T-helper 17 cell (primary cell): ENCODE measurements around the gene SNCAIP. TPM values are rescaled to one million over a fixed set of nuclear protein-coding genes. Genes with fewer than 3 reads are reported as not detected.

ENCODE experiments used
- ATAC-seq: fragments of 150-1000 bp; cut with Tn5 transposase; 2 replicates; pipeline ENCODE4 v1.10.0; 2021; ENCODE audit warnings: mild to moderate bottlenecking, moderate library complexity
- DNase-seq, 3 donors: peaks; one replicate each; pipeline versions ENCODE4 v3.0.0 to v3.0.0-alpha.2; 2020 to 2021
- H3K9me3 ChIP-seq: one replicate; pipeline ENCODE4 v1.7.0; 2013; ENCODE audit warnings: low read length, mild to moderate bottlenecking; ENCODE audit not compliant: control insufficient read depth, poor library complexity, severe bottlenecking
- H3K27ac Mint-ChIP-seq: one replicate; pipeline ENCODE4 v1.8.0; 2022; ENCODE audit warnings: mild to moderate bottlenecking, moderate library complexity, mixed read lengths
- H3K27me3 Mint-ChIP-seq: one replicate; pipeline ENCODE4 v1.8.0; 2022; ENCODE audit warnings: mixed read lengths
- H3K36me3 Mint-ChIP-seq: one replicate; pipeline ENCODE4 v1.8.0; 2022; ENCODE audit warnings: low read depth, mixed read lengths
- H3K4me1 Mint-ChIP-seq: one replicate; pipeline ENCODE4 v1.8.0; 2022; ENCODE audit warnings: mild to moderate bottlenecking, mixed read lengths
- H3K4me3 Mint-ChIP-seq: one replicate; pipeline ENCODE4 v1.8.0; 2022; ENCODE audit warnings: mild to moderate bottlenecking, moderate library complexity, mixed read lengths
- total RNA-seq, 4 donors: library from RNA in 2 of 4; stranded (reverse) in 2 of 4; gene quantifications; one replicate each; pipeline ENCODE4 v1.2.3 and lab custom pipeline; 2022 to 2026

Gene SNCAIP
- total RNA-seq, 2 donors from 2014 or later, result not detected

DNA sequence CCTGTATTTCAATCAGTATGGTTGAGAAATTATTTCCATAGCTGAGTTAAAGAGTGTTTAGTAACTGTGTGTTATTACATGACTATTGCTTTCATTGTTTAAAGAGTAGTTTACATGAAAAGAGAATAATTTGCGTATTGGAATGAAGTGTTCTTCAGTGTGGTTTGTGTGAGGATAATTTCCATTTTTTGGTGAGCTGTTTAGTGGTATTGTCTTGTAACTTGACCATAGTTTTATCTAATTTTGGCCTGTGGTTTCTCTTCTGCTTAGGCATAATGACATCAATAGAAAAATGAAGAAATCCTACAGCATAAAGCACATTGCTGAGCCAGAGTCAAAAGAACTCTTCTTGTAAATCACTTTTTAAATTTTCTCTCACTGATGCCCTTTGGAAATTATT lies 151.2 kb downstream of the SNCAIP start:
- H3K27ac Mint-ChIP-seq, result no peak overlapping the region
- H3K27me3 Mint-ChIP-seq, result peaks cover 13% of the 10 kb centered on the region
- DNase-seq (no peak), ATAC-seq (no peak)
- H3K9me3 ChIP-seq, result no peaks in the 10 kb centered on the region
- H3K36me3 Mint-ChIP-seq, result no peaks in the 10 kb centered on the region
- no peak overlapping the region for H3K4me3 Mint-ChIP-seq
- H3K4me1 Mint-ChIP-seq, result peaks cover 5% of the 10 kb centered on the region

DNA sequence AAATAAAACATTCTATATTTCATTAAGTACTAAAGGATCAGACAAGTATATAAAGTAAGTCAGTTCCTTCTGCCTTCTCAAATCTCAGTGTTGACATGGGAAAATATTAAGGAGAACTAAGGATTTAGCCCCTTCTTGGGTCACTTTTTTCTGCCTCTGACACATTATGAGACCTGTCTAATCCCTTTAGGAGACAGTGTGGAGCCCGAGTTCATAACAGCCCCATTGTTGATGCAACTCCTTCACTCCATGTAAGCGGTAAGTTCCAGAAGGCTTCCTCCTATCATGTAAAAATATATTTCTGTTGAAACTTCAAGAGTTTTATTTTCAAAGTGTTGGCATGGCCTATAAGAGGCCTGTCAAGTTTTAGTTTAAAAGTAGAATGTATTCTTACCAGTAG lies 152.2 kb downstream of the SNCAIP start:
- Mint-ChIP-seq H3K4me1 (peaks cover 5% of the 10 kb centered on the region), H3K27ac (no peak overlapping the region), H3K4me3 (no peak overlapping the region), H3K36me3 (no peaks in the 10 kb centered on the region), H3K27me3 (peaks cover 13% of the 10 kb centered on the region)
- no peaks in the 10 kb centered on the region for H3K9me3 ChIP-seq
- DNase-seq (no peak), ATAC-seq (no peak)

DNA sequence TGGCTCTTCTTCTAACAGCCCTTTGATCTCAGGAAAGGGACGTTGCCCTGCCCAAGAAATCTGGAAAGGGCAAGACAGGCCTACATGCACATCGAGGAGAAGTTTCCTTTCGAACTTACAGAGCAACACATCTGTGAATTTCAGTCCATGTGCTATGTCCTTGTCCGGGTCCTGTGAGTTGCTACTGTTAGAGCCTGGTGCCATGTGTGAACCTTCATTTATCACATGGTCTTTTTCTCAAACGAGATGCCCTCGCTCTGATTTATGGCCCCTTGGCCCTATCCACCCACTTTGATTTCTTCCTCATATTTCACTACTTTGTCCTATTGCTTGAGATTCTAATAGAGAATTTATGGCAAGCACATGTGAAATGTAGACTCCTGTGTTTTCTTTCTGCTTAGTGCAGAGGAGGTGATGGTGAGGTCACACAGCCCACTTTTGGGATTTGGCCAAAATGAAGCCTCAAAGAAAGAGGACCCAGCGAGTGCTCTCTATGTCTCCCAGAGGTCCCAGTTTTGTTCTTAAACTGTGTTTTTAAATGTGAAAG lies 153.1 kb downstream of the SNCAIP start:
- Mint-ChIP-seq H3K4me3 (no peak overlapping the region), H3K4me1 (peaks cover 5% of the 10 kb centered on the region), H3K27ac (no peak overlapping the region), H3K36me3 (no peaks in the 10 kb centered on the region), H3K27me3 (peaks cover 19% of the 10 kb centered on the region)
- no peak for ATAC-seq
- no peak for DNase-seq
- H3K9me3 ChIP-seq, result no peaks in the 10 kb centered on the region

DNA sequence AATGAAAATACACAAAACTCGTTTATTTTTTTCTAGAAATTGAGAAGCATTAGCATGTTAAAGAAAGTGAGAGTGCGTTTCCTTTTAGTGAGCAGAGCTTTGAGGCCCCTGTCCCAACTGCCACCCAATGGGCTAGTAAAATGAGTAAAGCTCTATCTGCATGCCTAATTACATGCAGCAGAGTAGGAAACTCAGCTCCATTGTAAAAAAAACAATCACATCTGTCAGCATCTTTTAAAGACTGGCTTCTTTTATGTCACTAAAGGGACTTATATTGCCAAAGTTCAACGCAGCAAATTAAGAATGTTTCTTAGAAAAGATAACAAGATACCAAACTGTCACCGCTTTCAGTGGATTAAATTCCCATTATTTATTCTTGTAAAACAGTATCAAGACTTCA lies 154.0 kb downstream of the SNCAIP start:
- no peak for ATAC-seq
- Mint-ChIP-seq H3K27ac (no peak overlapping the region), H3K4me3 (no peak overlapping the region), H3K4me1 (peaks cover 5% of the 10 kb centered on the region), H3K36me3 (no peaks in the 10 kb centered on the region), H3K27me3 (peaks cover 22% of the 10 kb centered on the region)
- DNase-seq, result no peak
- no peaks in the 10 kb centered on the region for H3K9me3 ChIP-seq

DNA sequence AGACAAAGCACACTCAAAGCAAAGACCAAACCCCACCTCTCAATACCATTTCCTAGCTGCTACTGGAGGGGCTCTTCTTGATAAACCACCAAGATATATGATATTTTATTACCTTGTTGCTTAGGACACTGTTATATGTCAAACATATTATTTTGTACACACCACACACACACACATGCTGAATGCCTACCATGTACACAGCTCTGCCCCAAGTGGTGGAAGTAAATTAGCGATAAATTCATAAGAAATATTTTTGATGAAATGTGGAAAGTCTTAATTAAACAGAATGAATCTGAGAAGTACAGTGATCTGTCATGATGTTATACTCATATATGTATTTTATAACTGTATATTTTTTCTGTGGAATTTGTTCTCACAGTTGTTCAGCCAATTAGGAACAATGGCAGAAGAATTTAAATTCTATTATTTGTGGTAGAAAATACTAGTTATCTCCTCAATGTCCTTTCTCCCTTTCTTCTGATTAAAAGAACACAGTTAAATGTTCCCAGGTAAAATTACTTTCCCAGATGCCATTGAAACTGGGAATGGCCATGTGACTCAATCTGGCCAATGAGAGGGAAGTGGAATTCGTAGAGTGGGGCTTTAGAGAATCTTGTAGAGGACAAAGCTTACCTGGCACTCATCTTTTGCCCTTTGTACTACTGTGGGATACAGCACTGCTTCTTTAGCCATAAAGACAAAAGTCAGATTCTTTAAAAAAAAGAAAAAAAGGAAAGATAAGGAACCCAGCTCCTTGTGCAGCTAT lies 156.5 kb downstream of the SNCAIP start:
- H3K36me3 Mint-ChIP-seq, result no peaks in the 10 kb centered on the region
- H3K9me3 ChIP-seq, result no peaks in the 10 kb centered on the region
- DNase-seq (no peak), ATAC-seq (no peak)
- H3K27ac Mint-ChIP-seq, result no peak overlapping the region
- H3K4me1 Mint-ChIP-seq, result peaks cover 2% of the 10 kb centered on the region
- H3K27me3 Mint-ChIP-seq, result peaks cover 24% of the 10 kb centered on the region
- H3K4me3 Mint-ChIP-seq, result no peak overlapping the region

DNA sequence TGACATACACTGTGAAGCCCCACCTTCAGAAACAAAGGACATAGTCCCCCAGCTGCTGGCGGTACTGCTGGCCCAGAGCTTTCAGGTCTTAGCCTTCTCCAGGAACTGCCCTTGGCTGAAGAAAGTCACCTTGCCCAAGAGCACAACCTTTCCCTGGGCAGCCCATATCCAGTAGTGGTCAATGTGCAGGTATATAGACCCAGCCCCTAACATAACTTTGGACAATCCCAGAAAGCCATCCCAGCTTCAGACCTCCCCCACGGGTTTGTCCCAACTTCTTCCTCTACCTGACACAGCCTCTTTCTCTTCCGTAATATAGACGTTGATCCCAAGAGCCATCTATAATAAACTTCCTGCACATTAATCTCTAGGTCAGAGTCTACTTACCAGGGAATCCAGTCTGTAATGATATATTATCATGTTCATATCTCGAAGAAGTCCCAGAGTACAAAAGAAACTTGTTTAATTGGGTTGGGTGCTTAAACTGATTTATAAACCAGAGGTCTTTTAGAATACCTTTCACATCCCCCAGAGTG lies 157.4 kb downstream of the SNCAIP start:
- H3K27me3 Mint-ChIP-seq, result peaks cover 24% of the 10 kb centered on the region
- DNase-seq (no peak), ATAC-seq (no peak)
- no peaks in the 10 kb centered on the region for H3K36me3 Mint-ChIP-seq
- peaks cover 2% of the 10 kb centered on the region for H3K4me1 Mint-ChIP-seq
- H3K9me3 ChIP-seq, result no peaks in the 10 kb centered on the region
- H3K27ac Mint-ChIP-seq, result no peak overlapping the region
- H3K4me3 Mint-ChIP-seq, result no peak overlapping the region

DNA sequence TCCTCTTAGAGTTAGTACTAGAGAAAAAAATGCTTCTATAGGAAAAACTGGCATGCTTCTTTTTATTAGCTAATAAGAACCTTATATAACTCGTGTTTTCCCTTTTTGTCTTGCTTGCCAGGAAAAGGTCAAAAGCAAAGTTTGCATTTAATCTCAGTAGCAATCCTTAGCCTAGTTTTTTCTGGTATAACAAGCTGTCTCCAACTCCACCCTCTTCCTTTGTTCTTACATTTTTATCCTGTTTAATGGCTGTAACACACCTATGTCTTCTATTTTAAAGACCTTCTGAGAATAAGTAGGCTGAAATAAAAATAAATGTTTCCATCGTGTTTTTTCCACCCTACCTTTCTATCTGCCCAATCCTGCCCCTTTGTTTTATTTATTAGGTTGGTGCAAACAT lies 158.3 kb downstream of the SNCAIP start:
- DNase-seq (no peak), ATAC-seq (no peak)
- Mint-ChIP-seq H3K27ac (no peak overlapping the region), H3K36me3 (no peaks in the 10 kb centered on the region), H3K27me3 (peaks cover 24% of the 10 kb centered on the region), H3K4me1 (peaks cover 2% of the 10 kb centered on the region), H3K4me3 (no peak overlapping the region)
- H3K9me3 ChIP-seq, result no peaks in the 10 kb centered on the region

DNA sequence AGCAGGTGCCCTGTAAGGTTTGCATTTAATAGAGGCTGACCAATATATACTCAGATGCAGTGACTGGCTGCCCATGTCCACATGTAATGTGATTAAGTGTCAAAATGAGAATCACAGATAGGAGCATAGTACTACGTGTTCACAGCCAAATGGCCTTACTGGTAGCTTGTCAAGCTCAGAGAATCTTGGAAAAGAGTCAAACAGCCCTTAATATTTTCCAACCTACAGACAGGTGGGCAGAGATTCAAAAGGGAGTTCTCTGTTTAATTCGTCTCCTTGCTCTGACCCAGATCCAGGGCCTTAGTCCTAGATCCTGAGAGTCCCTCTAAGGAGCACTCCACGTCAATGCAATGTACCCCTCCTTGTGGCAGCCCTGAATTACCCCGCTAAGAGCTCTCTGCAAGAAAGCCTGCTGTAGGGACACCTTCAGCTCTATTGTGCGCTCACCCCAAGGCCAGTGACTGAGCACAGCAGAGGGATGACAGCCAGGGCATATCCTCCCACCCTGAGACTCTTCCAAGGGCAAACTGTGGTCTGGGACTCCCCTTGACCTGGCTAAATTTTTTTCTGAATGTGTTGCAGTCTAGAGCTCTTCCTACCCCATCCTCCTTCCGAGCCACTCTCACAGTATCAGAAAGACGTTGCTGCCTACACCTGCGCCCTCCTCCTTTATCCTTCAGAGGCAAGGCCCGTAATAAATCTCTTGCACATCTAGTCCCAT lies 159.2 kb downstream of the SNCAIP start:
- no peak for DNase-seq
- ATAC-seq, result no peak
- H3K9me3 ChIP-seq, result no peaks in the 10 kb centered on the region
- Mint-ChIP-seq H3K27ac (no peak overlapping the region), H3K4me1 (peaks cover 2% of the 10 kb centered on the region), H3K36me3 (no peaks in the 10 kb centered on the region), H3K27me3 (peaks cover 24% of the 10 kb centered on the region), H3K4me3 (no peak overlapping the region)

DNA sequence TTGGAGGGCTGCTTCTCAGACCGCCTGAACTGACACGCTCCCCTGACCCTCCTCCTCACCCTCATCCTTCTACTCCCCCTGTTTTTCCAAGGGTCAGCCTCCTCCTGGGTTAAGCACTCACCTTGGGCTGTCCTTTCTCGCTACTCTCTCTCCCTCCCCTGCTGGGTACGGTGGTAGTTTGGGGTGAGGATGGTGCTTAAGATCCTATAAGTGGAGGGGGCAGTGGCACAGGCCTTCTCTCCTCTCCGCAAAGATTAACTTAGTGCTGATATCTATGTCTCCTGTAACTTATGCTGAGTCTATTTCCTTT lies 159.7 kb downstream of the SNCAIP start:
- H3K9me3 ChIP-seq, result no peaks in the 10 kb centered on the region
- peaks cover 22% of the 10 kb centered on the region for H3K27me3 Mint-ChIP-seq
- no peak for DNase-seq
- no peak for ATAC-seq
- H3K27ac Mint-ChIP-seq, result no peak overlapping the region
- peaks cover 2% of the 10 kb centered on the region for H3K4me1 Mint-ChIP-seq
- no peak overlapping the region for H3K4me3 Mint-ChIP-seq
- no peaks in the 10 kb centered on the region for H3K36me3 Mint-ChIP-seq

DNA sequence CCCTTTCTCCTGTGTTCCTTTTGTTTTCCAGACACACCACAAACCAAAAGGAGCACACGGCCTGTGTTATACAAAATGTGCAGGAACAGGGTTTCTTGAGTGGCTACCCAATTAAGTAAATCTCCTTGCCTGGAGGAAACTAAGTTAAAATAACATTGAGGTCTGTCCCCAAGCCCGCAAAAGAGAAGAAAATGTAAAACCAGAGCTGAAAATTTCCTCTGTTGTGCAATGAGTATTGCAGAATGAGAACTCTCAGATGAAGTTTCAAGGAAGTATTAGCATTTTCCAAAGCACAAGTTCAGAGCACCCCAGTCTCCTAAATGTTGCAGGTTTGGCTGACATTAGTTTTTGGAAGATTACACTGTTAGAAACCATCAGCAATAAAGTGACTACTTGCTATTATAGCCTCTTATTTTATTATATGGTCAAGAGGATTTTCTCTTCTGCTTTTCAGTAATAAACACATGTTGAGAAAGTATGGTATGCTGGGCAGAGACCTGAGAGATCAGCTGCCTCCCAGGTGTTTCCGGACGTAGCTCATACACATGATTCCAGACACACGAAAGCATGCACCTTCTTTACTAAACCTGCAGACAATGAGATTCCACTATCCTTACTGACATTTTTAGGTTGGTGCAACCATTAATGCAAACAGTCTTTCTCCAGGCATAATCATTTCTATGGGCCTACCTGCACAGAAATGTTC lies 161.3 kb downstream of the SNCAIP start:
- Mint-ChIP-seq H3K27me3 (peaks cover 17% of the 10 kb centered on the region), H3K36me3 (no peaks in the 10 kb centered on the region), H3K4me3 (no peak overlapping the region), H3K27ac (no peak overlapping the region), H3K4me1 (no peaks in the 10 kb centered on the region)
- no peak for DNase-seq
- ATAC-seq, result no peak
- no peaks in the 10 kb centered on the region for H3K9me3 ChIP-seq

DNA sequence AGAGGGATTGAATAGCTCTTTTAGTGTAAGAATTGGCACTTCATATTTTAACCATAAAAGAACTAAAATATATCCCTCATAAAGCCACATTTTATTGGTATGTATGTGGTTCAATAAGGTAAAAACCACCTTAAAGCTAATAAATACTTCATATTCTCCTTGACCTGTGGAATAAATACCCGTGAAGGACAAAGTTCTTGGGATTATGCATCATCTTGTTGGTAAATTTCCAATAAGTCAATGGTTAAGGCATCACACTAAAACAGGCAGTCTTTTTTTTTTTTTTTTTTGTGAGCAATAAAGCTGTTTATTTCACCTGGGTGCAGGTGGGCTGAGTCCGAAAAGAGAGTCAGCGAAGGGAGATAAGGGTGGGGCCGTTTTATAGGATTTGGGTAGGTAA lies 161.9 kb downstream of the SNCAIP start:
- ATAC-seq, result no peak
- Mint-ChIP-seq H3K27me3 (peaks cover 17% of the 10 kb centered on the region), H3K27ac (no peak overlapping the region), H3K4me3 (no peak overlapping the region), H3K4me1 (no peaks in the 10 kb centered on the region), H3K36me3 (no peaks in the 10 kb centered on the region)
- H3K9me3 ChIP-seq, result no peaks in the 10 kb centered on the region
- no peak for DNase-seq

DNA sequence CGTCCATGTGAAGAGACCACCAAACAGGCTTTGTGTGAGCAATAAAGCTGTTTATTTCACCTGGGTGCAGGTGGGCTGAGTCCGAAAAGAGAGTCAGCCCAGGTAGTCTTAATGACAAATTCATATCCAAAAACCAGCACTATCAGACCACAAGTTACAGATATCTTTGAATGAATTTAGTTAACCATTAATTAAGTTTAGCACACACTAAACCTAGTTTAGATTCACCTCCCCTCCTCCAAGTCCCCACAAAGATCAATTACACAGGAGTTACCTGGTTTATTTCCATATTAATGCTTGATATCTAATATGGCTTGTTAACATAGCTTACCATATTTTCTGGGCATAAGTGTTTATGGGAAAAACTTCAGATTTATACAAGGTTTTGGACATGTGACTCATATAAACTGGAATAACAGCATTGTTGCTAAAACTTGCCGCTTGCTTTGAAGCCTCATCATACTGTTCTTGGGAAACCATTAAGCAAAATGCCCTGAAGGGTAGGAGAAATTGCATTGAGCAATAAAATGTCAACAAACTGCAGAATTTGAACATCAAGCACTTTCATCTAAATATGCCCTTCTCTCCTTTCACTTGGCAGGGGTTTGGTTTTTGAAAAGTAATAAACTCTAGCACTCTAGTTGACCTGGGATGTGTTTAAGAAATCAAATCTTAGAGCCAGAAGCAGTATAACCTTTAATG lies 166.9 kb downstream of the SNCAIP start:
- no peak for DNase-seq
- no peak overlapping the region for H3K4me3 Mint-ChIP-seq
- no peak overlapping the region for H3K27ac Mint-ChIP-seq
- H3K36me3 Mint-ChIP-seq, result no peaks in the 10 kb centered on the region
- no peak for ATAC-seq
- no peaks in the 10 kb centered on the region for H3K9me3 ChIP-seq
- H3K4me1 Mint-ChIP-seq, result no peaks in the 10 kb centered on the region
- H3K27me3 Mint-ChIP-seq, result no peaks in the 10 kb centered on the region

DNA sequence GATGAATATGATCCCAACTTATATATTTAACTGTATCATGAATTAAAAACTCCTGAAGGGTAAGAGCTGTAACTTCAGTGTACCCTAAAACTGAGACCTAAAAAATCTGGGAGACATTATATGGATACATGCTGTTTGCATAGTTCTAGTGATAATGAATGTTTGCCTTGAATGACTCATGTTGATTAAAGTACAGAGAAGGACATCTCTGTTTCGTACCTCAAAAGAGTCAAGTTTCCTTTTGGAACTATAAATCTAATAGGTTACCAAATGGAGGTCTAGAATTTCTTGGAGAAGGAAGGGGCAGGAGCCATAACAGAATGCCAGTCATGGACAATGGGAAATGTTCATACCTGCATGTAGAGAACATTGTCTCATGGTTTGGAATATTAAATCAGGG lies 168.1 kb downstream of the SNCAIP start:
- Mint-ChIP-seq H3K4me1 (no peaks in the 10 kb centered on the region), H3K27me3 (no peaks in the 10 kb centered on the region), H3K36me3 (no peaks in the 10 kb centered on the region), H3K4me3 (no peak overlapping the region), H3K27ac (no peak overlapping the region)
- ATAC-seq, result no peak
- no peaks in the 10 kb centered on the region for H3K9me3 ChIP-seq
- DNase-seq, result no peak
